Measurements from ENCODE around the gene KIF12. TPM values are rescaled to one million over a fixed set of nuclear protein-coding genes. Genes with fewer than 3 reads are reported as not detected.

Gene KIF12
- total RNA-seq, 1 donor from 2014 or later: 0.34 TPM

DNA sequence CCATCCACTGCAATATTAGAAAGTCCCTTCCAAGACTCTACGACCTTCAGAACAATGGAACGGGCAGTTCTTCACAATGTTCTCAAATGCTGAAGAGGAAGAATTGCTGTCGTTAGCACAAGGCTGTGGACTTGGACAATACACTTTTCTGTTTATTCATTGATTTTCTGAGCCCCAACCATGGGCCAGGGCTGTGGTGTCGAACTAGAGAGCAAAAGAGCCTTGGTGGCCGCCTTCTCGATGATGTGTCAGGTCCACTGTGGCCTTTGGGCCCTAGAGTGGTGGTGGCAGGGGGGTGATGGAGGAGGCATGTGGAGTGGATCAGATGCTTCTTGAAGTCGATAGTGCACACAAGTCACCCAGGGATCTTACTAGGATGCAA lies 18.5 kb upstream of the KIF12 start:
- H3K27me3 Mint-ChIP-seq (ENCODE audit: low read depth, unreplicated experiment): peaks cover 56% of the 10 kb centered on the region
- no peaks in the 10 kb centered on the region for H4K20me1 ChIP-seq (ENCODE audit: insufficient read depth, low read length)
- no peak overlapping the region for H3K27ac ChIP-seq (ENCODE audit: low read depth, low read length)
- peaks cover 3% of the 10 kb centered on the region for H3K36me3 Mint-ChIP-seq (ENCODE audit: low read depth, unreplicated experiment)
- no peak overlapping the region for H3K4me2 ChIP-seq (ENCODE audit: low read length)
- no peaks in the 10 kb centered on the region for H3K9me3 ChIP-seq (ENCODE audit: insufficient read depth, low read depth, low read length)
- FAIRE-seq (no peak), DNase-seq (ENCODE audit: low read depth) (no peak)
- no peak overlapping the region for H3K27ac Mint-ChIP-seq (ENCODE audit: unreplicated experiment)
- no peaks in the 10 kb centered on the region for H3K36me3 ChIP-seq (ENCODE audit: insufficient read depth, low read length)
- peaks cover 2% of the 10 kb centered on the region for H3K4me1 Mint-ChIP-seq (ENCODE audit: low read depth, unreplicated experiment)
- H3K9me3 Mint-ChIP-seq (ENCODE audit: unreplicated experiment): peaks cover 5% of the 10 kb centered on the region
- H3K79me2 ChIP-seq (ENCODE audit: insufficient read depth, low read length): no peaks in the 10 kb centered on the region
- no peak overlapping the region for H3K9ac ChIP-seq (ENCODE audit: low read length)
- no peak overlapping the region for H2AFZ ChIP-seq (ENCODE audit: low read depth, low read length)
- no peak overlapping the region for H3K4me3 Mint-ChIP-seq (ENCODE audit: unreplicated experiment)
- H3K4me1 ChIP-seq (ENCODE audit: insufficient read depth, low read length): no peaks in the 10 kb centered on the region
- peaks cover 37% of the 10 kb centered on the region for H3K27me3 ChIP-seq (ENCODE audit: insufficient read depth, low read length)
- TF ChIP-seq EZH2 (IDR thresholded peaks at IDR 0.05; ENCODE audit: insufficient read depth, low read length) (no peak), CTCF (IDR thresholded peaks at IDR 0.05; ENCODE audit: insufficient read depth, low read depth, low read length) (no peak)
- H3K4me3 ChIP-seq (ENCODE audit: insufficient read depth, low read depth, low read length): no peak overlapping the region

DNA sequence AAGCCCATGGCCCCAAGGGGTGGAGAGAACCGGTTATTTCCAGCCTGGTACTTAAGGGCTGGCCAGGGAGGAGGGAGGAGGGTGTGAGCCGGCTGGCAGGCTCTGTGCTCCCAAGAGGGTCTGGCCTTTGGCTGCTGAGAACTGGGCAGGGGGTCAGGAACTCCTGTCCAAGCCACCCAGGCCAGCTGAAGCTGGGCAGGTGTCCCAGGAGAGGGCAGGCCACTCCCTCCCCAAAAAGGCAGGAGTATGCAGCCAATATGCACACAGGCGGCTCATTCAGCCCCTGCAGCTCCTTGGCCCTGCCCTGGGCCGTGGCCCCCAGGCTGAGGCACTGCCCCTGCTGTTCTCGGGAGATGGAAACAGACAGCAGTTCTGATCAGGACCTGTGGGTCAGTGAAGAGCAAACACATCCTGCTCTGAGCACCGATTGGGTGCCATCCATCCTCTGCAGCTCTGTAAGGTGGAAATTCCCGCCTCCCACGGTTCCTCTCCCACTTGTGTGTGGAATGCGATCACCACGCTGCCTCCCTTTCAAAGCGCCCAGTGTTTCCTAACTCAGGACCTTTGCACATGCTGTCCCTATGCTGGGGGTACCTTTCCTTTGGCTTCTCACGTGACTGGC lies 17.1 kb upstream of the KIF12 start:
- Histone ChIP-seq H3K9ac (ENCODE audit: low read length) (no peak overlapping the region), H3K27ac (ENCODE audit: low read depth, low read length) (no peak overlapping the region), H3K4me2 (ENCODE audit: low read length) (no peak overlapping the region), H4K20me1 (ENCODE audit: insufficient read depth, low read length) (no peaks in the 10 kb centered on the region), H3K36me3 (ENCODE audit: insufficient read depth, low read length) (no peaks in the 10 kb centered on the region), H3K9me3 (ENCODE audit: insufficient read depth, low read depth, low read length) (no peaks in the 10 kb centered on the region), H3K4me1 (ENCODE audit: insufficient read depth, low read length) (no peaks in the 10 kb centered on the region), H3K4me3 (ENCODE audit: insufficient read depth, low read depth, low read length) (no peak overlapping the region), H3K79me2 (ENCODE audit: insufficient read depth, low read length) (no peaks in the 10 kb centered on the region), H2AFZ (ENCODE audit: low read depth, low read length) (no peak overlapping the region), H3K27me3 (ENCODE audit: insufficient read depth, low read length) (peaks cover 37% of the 10 kb centered on the region)
- H3K4me3 Mint-ChIP-seq (ENCODE audit: unreplicated experiment): no peak overlapping the region
- peaks cover 3% of the 10 kb centered on the region for H3K36me3 Mint-ChIP-seq (ENCODE audit: low read depth, unreplicated experiment)
- FAIRE-seq (no peak), DNase-seq (ENCODE audit: low read depth) (no peak)
- peaks cover 2% of the 10 kb centered on the region for H3K4me1 Mint-ChIP-seq (ENCODE audit: low read depth, unreplicated experiment)
- peaks cover 46% of the 10 kb centered on the region for H3K27me3 Mint-ChIP-seq (ENCODE audit: low read depth, unreplicated experiment)
- H3K9me3 Mint-ChIP-seq (ENCODE audit: unreplicated experiment): peaks cover 5% of the 10 kb centered on the region
- TF ChIP-seq EZH2 (IDR thresholded peaks at IDR 0.05; ENCODE audit: insufficient read depth, low read length): no peak
- TF ChIP-seq CTCF (IDR thresholded peaks at IDR 0.05; ENCODE audit: insufficient read depth, low read depth, low read length): no peak
- no peak overlapping the region for H3K27ac Mint-ChIP-seq (ENCODE audit: unreplicated experiment)

GRCh38 chr9:114115654-114116125 lies 16.6 kb upstream of the KIF12 start:
- H3K9me3 ChIP-seq (ENCODE audit: insufficient read depth, low read depth, low read length): no peaks in the 10 kb centered on the region
- DNase-seq (ENCODE audit: low read depth) (no peak), FAIRE-seq (no peak)

More at GRCh38 chr9:114115654-114116125, 16.6 kb upstream of the KIF12 start:
- Histone ChIP-seq H4K20me1 (ENCODE audit: insufficient read depth, low read length) (no peaks in the 10 kb centered on the region), H3K79me2 (ENCODE audit: insufficient read depth, low read length) (no peaks in the 10 kb centered on the region), H3K27me3 (ENCODE audit: insufficient read depth, low read length) (peaks cover 32% of the 10 kb centered on the region), H3K36me3 (ENCODE audit: insufficient read depth, low read length) (no peaks in the 10 kb centered on the region), H3K4me3 (ENCODE audit: insufficient read depth, low read depth, low read length) (no peak overlapping the region), H3K27ac (ENCODE audit: low read depth, low read length) (no peak overlapping the region), H3K4me2 (ENCODE audit: low read length) (no peak overlapping the region), H3K9ac (ENCODE audit: low read length) (no peak overlapping the region), H3K4me1 (ENCODE audit: insufficient read depth, low read length) (no peaks in the 10 kb centered on the region), H2AFZ (ENCODE audit: low read depth, low read length) (no peak overlapping the region)
- peaks cover 3% of the 10 kb centered on the region for H3K36me3 Mint-ChIP-seq (ENCODE audit: low read depth, unreplicated experiment)
- H3K27me3 Mint-ChIP-seq (ENCODE audit: low read depth, unreplicated experiment): peaks cover 45% of the 10 kb centered on the region
- H3K27ac Mint-ChIP-seq (ENCODE audit: unreplicated experiment): no peak overlapping the region
- H3K4me3 Mint-ChIP-seq (ENCODE audit: unreplicated experiment): no peak overlapping the region
- H3K4me1 Mint-ChIP-seq (ENCODE audit: low read depth, unreplicated experiment): peaks cover 2% of the 10 kb centered on the region
- H3K9me3 Mint-ChIP-seq (ENCODE audit: unreplicated experiment): peaks cover 5% of the 10 kb centered on the region
- no peak for TF ChIP-seq CTCF (IDR thresholded peaks at IDR 0.05; ENCODE audit: insufficient read depth, low read depth, low read length)
- no peak for TF ChIP-seq EZH2 (IDR thresholded peaks at IDR 0.05; ENCODE audit: insufficient read depth, low read length)

All from astrocyte (in vitro differentiated cells and primary cell).